Transverse colon (tissue), 4 donors: Measurements from ENCODE around the gene KRT28.

Source experiments
- CTCF ChIP-seq, 5 experiments: fragments of 200-600 bp in 3 of 5; fragments of 450-650 bp in 2 of 5; sonication (generic) in 3 of 5; IDR thresholded peaks; 1 replicate in 2 of 5; 2 replicates in 3 of 5; pipeline ENCODE4 v1.5.1; 2016 to 2017; ENCODE audit warnings: antibody characterized with exemption in 5 of 5, inconsistent platforms in 3 of 5, mild to moderate bottlenecking in 2 of 5, moderate library complexity in 1 of 5
- EP300 ChIP-seq: sonication (generic); formaldehyde crosslinking; IDR thresholded peaks from one replicate; pipeline ENCODE4 v1.6.1; 2017; ENCODE audit warnings: antibody characterized with exemption, low read depth
- POLR2AphosphoS5 ChIP-seq, 3 donors: sonication (generic); formaldehyde crosslinking; IDR thresholded peaks; one replicate each; pipeline ENCODE4 v1.6.1; 2016; ENCODE audit warnings: antibody characterized with exemption in 3 of 3

DNA sequence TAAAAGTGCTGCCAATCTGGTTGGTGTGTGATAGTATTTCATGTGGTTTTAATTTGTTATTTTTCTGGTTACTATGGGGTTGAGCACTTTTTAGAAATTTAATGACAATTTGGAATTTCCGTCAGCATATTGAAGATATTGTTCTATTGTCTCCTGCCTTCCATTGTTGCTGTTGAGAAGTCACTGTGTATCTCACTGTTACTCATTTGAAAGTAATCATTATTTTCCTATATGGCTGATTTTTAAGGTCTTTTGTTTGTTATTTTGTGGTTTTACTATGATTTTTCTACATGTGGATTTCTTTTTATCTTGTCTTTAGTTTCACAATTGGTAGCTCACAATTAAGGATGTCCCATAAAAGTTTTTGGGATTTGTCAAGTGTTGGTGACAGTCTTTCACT is 36.0 kb downstream of the KRT28 start:
- TF ChIP-seq CTCF (IDR thresholded peaks at IDR 0.05) (no peak), EP300 (no peak), POLR2AphosphoS5 (IDR thresholded peaks at IDR 0.05) (no peak)
